ENCODE data around the gene TNFRSF9. TPM values are rescaled to one million over a fixed set of nuclear protein-coding genes. Genes with fewer than 3 reads are reported as not detected.

Gene TNFRSF9
- total and polyA plus RNA-seq, 8 donors: 0.08 to 1.4 (median 0.27) TPM; not detected in 3

- DNase-seq (peak; percentile 71 to 95 (median 88)), FAIRE-seq (no peak), ATAC-seq (peak; percentile 83 to 97 (median 94))
- 13 to 15% methylated on average over 19 to 24 of the region's 27 CpGs for WGBS, 2 donors
- H3K27ac ChIP-seq: peak overlapping the region in 2 of 4 donors; percentile 35 to 66
- H3K9me3 ChIP-seq: no peaks in the 10 kb centered on the region
- no peaks in the 10 kb centered on the region for H3K36me3 ChIP-seq
- no peaks in the 10 kb centered on the region for H3K27me3 ChIP-seq
- no peaks in the 10 kb centered on the region for H3K4me1 ChIP-seq
- TF ChIP-seq CTCF (IDR thresholded peaks at IDR 0.05): no peak
- H3K4me3 ChIP-seq: peak overlapping the region in 1 of 4 donors; percentile 32
- intact Hi-C loops (cut with DNase I): no loop called here
Observed at GRCh38 chr1:7885513-7886404, 54.9 kb downstream of the TNFRSF9 start.

- intact Hi-C loops (cut with DNase I): no loop called here
- Histone ChIP-seq H3K4me1 (no peaks in the 10 kb centered on the region), H3K27me3 (no peaks in the 10 kb centered on the region), H3K27ac (no peak overlapping the region), H3K9me3 (no peaks in the 10 kb centered on the region), H3K36me3 (no peaks in the 10 kb centered on the region), H3K4me3 (no peak overlapping the region)
- no peak for DNase-seq
- WGBS, 2 donors: 29 to 91% methylated on average over 1 of the region's 1 CpG
- no peak for FAIRE-seq
- no peak for ATAC-seq
- no peak for TF ChIP-seq CTCF (IDR thresholded peaks at IDR 0.05)
Observed at GRCh38 chr1:7884757-7885156, 55.9 kb downstream of the TNFRSF9 start.

GRCh38 chr1:7879228-7879627, 61.4 kb downstream of the TNFRSF9 start:
- H3K36me3 ChIP-seq: no peaks in the 10 kb centered on the region
- no peak for DNase-seq
- TF ChIP-seq CTCF (IDR thresholded peaks at IDR 0.05): no peak
- no peak overlapping the region for H3K4me3 ChIP-seq
- no peaks in the 10 kb centered on the region for H3K4me1 ChIP-seq
- intact Hi-C loops (cut with DNase I): no loop called here
- no peak overlapping the region for H3K27ac ChIP-seq
- no peaks in the 10 kb centered on the region for H3K9me3 ChIP-seq
- WGBS, 2 donors: 75 to 80% methylated on average over 3 of the region's 3 CpGs
- FAIRE-seq: no peak
- no peaks in the 10 kb centered on the region for H3K27me3 ChIP-seq
- ATAC-seq: no peak

GRCh38 chr1:7878027-7878426, 62.6 kb downstream of the TNFRSF9 start:
- DNase-seq (no peak), ATAC-seq (no peak), FAIRE-seq (no peak)
- H3K4me3 ChIP-seq: no peak overlapping the region
- no peaks in the 10 kb centered on the region for H3K9me3 ChIP-seq
- no peaks in the 10 kb centered on the region for H3K4me1 ChIP-seq
- WGBS, 2 donors: 4 to 11% methylated on average over 1 of the region's 1 CpG
- H3K27me3 ChIP-seq: no peaks in the 10 kb centered on the region
- no peak for TF ChIP-seq CTCF (IDR thresholded peaks at IDR 0.05)
- no peaks in the 10 kb centered on the region for H3K36me3 ChIP-seq
- intact Hi-C loops (cut with DNase I): no loop called here
- no peak overlapping the region for H3K27ac ChIP-seq

All from pancreas (tissue), 10 donors.